Esophagus muscularis mucosa (tissue), 2 donors: Measurements from ENCODE around the gene CEACAM16.

ENCODE experiments used
- EP300 ChIP-seq: sonication (generic); formaldehyde crosslinking; IDR thresholded peaks from one replicate; pipeline ENCODE4 v1.6.1; 2017; ENCODE audit warnings: antibody characterized with exemption
- POLR2A ChIP-seq: fragments of 450-650 bp; IDR thresholded peaks from one replicate; pipeline ENCODE4 v1.6.1; 2017; ENCODE audit warnings: antibody characterized with exemption, moderate library complexity, mild to moderate bottlenecking, low read depth

- TF ChIP-seq POLR2A (no peak), EP300 (no peak)
These were observed 8.9 kb upstream of the CEACAM16 start for GRCh38 chr19:44690131-44690440.
